Esophagus muscularis mucosa (tissue), 3 donors: ENCODE results near the gene RNF14.

Experiments
- POLR2A ChIP-seq: fragments of 450-650 bp; IDR thresholded peaks from one replicate; pipeline ENCODE4 v1.6.1; 2017; ENCODE audit warnings: antibody characterized with exemption, moderate library complexity, mild to moderate bottlenecking, low read depth
- POLR2AphosphoS5 ChIP-seq, 2 donors: sonication (generic); formaldehyde crosslinking; IDR thresholded peaks; one replicate each; pipeline ENCODE4 v1.6.1; 2017; ENCODE audit warnings: antibody characterized with exemption in 2 of 2
- TF ChIP-seq, protein P1 (sequence below), 3 experiments: fragments of 200-600 bp in 2 of 3; fragments of 450-650 bp in 1 of 3; sonication (generic) in 2 of 3; IDR thresholded peaks; one replicate each; pipeline ENCODE4 v1.5.1; 2017 to 2019; ENCODE audit warnings: antibody characterized with exemption in 3 of 3, mild to moderate bottlenecking in 2 of 3, moderate library complexity in 1 of 3

DNA sequence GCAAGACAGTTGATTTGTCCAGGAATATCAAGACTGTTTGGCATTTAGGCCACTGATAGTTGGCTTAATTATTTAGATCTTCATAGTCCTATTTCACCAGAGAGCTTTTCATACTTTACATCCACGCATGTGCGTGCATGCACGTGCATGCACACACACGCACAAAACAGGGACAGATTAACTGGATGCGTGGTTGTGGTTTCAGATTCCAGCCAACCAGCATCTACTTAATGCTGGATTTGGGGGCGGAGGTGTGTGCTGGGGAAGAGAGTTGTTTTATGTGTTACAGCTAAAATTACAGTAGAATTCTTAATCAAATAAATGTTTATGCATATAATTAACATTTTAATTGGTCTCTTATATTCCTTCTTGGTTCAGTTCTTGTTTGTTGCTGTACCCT lies 7.3 kb downstream of the RNF14 start:
- TF ChIP-seq, protein P1, sequence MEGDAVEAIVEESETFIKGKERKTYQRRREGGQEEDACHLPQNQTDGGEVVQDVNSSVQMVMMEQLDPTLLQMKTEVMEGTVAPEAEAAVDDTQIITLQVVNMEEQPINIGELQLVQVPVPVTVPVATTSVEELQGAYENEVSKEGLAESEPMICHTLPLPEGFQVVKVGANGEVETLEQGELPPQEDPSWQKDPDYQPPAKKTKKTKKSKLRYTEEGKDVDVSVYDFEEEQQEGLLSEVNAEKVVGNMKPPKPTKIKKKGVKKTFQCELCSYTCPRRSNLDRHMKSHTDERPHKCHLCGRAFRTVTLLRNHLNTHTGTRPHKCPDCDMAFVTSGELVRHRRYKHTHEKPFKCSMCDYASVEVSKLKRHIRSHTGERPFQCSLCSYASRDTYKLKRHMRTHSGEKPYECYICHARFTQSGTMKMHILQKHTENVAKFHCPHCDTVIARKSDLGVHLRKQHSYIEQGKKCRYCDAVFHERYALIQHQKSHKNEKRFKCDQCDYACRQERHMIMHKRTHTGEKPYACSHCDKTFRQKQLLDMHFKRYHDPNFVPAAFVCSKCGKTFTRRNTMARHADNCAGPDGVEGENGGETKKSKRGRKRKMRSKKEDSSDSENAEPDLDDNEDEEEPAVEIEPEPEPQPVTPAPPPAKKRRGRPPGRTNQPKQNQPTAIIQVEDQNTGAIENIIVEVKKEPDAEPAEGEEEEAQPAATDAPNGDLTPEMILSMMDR (IDR thresholded peaks at IDR 0.05): no peak
- TF ChIP-seq POLR2A: no peak
- TF ChIP-seq POLR2AphosphoS5 (IDR thresholded peaks at IDR 0.05): no peak
